ENCODE data around the gene KIAA1217. TPM values are rescaled to one million over a fixed set of nuclear protein-coding genes. Genes with fewer than 3 reads are reported as not detected.

The KIAA1217 gene
- polyA plus RNA-seq, 1 experiment: 2.2 TPM

DNA sequence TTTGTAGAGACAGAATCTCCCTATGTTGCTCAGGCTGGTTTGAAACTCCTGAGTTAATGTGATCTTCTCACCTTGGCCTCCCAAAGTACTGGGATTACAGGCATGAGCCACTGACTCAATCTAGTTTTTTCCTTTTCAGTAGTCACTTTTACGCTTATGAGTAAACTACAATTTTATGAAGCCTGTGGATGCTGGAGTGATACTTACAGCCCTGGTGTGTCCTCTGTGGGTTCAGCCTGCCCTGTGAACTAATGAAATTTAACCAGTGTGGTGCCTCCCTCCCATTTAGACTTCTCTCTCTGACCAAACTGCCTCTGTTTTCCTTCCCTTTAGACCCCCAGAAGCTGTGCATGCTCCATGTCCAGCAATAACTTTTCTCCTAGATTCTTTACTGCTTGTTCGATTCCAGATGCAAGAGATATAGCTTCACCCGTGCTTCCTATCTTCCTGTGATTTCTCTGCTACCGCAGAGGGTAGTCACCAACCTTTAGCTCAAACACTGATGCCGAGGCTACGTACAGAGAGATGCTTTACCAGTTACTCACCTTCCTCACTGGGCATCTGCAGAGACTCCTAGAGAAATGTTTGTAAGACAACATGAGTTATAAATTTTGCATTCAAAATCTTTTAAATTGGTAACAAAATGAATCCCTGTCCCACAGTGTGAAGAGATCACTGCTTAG is 90.8 kb downstream of the KIAA1217 start:
- POLR2A ChIA-PET: no interaction called here
- Histone ChIP-seq H3K4me3 (ENCODE audit: low read depth, low read length) (no peak overlapping the region), H3K36me3 (ENCODE audit: control insufficient read depth, insufficient read depth, low read length) (no peaks in the 10 kb centered on the region), H3K27me3 (ENCODE audit: control insufficient read depth, insufficient read depth, low read length) (no peaks in the 10 kb centered on the region)
- no peak for DNase-seq (ENCODE audit: low read depth)
- TF ChIP-seq, protein P1, sequence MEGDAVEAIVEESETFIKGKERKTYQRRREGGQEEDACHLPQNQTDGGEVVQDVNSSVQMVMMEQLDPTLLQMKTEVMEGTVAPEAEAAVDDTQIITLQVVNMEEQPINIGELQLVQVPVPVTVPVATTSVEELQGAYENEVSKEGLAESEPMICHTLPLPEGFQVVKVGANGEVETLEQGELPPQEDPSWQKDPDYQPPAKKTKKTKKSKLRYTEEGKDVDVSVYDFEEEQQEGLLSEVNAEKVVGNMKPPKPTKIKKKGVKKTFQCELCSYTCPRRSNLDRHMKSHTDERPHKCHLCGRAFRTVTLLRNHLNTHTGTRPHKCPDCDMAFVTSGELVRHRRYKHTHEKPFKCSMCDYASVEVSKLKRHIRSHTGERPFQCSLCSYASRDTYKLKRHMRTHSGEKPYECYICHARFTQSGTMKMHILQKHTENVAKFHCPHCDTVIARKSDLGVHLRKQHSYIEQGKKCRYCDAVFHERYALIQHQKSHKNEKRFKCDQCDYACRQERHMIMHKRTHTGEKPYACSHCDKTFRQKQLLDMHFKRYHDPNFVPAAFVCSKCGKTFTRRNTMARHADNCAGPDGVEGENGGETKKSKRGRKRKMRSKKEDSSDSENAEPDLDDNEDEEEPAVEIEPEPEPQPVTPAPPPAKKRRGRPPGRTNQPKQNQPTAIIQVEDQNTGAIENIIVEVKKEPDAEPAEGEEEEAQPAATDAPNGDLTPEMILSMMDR (IDR thresholded peaks at IDR 0.05; ENCODE audit: insufficient read depth, low read depth, low read length): no peak
- CTCF ChIA-PET: interaction anchor here (0.6 kb wide), 1 partner anchor 102 kb away, joined by 3 read pairs; no protein-coding TSS in a partner anchor

DNA sequence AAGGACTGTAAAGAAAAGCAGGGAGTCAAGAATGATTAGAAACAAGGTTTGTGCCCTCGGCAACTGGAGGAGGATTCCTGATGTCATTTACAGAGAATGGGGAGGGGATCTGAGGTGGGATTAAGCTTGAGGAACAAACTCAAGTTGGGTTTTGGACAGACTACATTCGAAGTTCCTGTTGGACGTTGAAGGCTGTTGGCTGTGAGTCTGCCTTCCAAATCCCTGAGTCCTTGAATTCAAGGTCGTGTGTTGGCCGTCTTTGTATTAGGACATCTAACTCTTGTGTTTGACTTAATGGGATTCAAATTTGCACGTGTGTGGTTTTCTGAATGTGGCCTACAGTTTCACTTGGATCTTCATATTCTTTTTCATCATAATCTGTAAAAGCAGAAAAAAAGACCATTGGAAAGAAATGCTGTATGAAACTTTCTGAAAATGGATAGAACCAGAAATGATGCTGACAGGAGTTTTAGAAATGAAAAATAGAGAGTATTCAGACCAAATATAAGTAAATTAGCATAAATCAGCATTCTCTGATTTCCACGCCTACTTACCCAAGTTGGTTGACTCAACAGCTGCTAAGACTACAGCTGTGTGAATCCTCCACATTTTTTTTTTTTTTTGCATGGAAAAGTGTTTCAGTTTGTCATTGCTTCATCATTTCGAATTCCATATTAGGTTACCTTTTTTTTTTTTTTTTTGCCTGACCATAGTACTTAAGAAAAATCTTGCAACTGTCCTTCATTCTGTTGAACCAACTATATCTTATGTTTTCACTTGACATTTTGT is 94.8 kb downstream of the KIAA1217 start:
- Histone ChIP-seq H3K4me3 (ENCODE audit: low read depth, low read length) (no peak overlapping the region), H3K36me3 (ENCODE audit: control insufficient read depth, insufficient read depth, low read length) (no peaks in the 10 kb centered on the region), H3K27me3 (ENCODE audit: control insufficient read depth, insufficient read depth, low read length) (no peaks in the 10 kb centered on the region)
- ChIA-PET POLR2A (interaction anchor here (0.6 kb wide), 1 partner anchor 72 kb away, joined by 3 read pairs; no protein-coding TSS in a partner anchor), CTCF (interaction anchor here (0.6 kb wide), 1 partner anchor 154 kb away, joined by 4 read pairs; no protein-coding TSS in a partner anchor)
- TF ChIP-seq, protein P1 (IDR thresholded peaks at IDR 0.05; ENCODE audit: insufficient read depth, low read depth, low read length): no peak
- DNase-seq (ENCODE audit: low read depth): no peak

DNA sequence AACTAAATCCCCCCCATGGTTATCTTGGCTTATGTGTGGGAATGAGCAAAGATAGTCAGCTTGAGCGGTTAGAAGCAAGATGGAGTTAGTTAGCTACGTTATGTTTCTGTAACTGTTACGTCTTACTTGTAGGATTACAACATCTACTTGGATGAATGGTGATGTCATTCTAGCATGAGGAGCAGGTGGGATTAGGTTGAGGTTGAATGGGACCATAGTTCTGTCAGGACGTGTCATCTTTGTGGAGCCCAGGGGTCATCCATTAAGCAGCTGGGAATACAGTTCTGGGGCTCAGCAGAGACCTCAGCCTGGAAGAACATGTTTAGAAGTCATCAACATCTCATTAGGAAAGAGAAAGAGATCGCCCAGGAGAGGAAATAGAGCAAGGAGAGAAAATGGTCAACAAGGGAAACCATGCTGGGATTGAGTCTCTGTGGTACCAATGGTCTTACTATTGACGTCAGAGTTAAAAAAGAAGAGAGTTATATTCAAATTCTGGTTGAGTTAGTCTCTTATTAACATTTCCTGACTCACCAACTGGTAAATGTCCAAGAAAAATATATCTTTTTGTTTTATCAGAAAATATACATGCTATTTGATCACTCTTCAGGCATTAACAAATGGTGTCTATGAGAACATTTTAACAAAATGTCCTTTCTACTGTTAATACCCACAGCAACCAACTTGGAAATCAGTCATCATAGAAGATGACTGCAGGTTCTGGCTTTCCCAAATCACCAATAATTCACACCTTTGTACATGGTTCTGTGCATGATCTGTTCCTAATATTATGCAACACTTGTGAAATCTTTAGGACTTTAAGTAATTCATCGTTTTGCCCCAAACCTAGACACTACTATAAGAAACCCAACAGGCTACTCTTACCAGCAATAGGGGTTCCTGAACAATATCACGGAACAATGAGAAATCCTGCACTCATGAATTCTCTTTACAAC is 96.9 kb downstream of the KIAA1217 start:
- Histone ChIP-seq H3K36me3 (ENCODE audit: control insufficient read depth, insufficient read depth, low read length) (no peaks in the 10 kb centered on the region), H3K27me3 (ENCODE audit: control insufficient read depth, insufficient read depth, low read length) (no peaks in the 10 kb centered on the region), H3K4me3 (ENCODE audit: low read depth, low read length) (no peak overlapping the region)
- CTCF ChIA-PET: no interaction called here
- DNase-seq (ENCODE audit: low read depth): no peak
- POLR2A ChIA-PET: no interaction called here
- TF ChIP-seq, protein P1 (IDR thresholded peaks at IDR 0.05; ENCODE audit: insufficient read depth, low read depth, low read length): no peak

DNA sequence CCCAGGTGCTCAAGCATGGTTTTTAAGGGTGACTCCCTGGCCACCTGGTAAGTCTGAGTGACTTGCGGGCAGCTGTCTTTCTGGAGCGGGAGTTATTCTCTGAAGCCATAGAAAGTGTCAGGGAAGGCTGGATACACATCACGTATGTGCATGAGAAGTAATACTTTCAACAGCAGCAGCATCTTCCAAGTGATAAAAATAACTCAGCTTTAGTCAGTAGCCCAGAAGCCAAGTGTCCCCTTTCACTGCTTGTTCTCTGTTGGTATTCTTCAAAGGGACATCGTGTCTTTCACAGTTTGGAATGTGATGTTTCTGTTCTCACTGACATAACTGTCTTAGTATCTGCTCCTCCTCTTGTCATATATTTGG is 97.6 kb downstream of the KIAA1217 start:
- Histone ChIP-seq H3K4me3 (ENCODE audit: low read depth, low read length) (no peak overlapping the region), H3K36me3 (ENCODE audit: control insufficient read depth, insufficient read depth, low read length) (no peaks in the 10 kb centered on the region), H3K27me3 (ENCODE audit: control insufficient read depth, insufficient read depth, low read length) (no peaks in the 10 kb centered on the region)
- CTCF ChIA-PET: interaction anchor here (1.5 kb wide), 1 partner anchor 213 kb away, joined by 5 read pairs; no protein-coding TSS in a partner anchor
- TF ChIP-seq, protein P1 (IDR thresholded peaks at IDR 0.05; ENCODE audit: insufficient read depth, low read depth, low read length): no peak
- POLR2A ChIA-PET: no interaction called here
- no peak for DNase-seq (ENCODE audit: low read depth)

All from BJ (cell line).